B cell (primary cell): Measurements from ENCODE around the gene DPH6.

Source experiments
- CTCF ChIP-seq: fragments of 200-600 bp; IDR thresholded peaks from one replicate; pipeline ENCODE4 v1.8.0; 2022; ENCODE audit warnings: antibody characterized with exemption, mild to moderate bottlenecking
- EZH2 ChIP-seq: IDR thresholded peaks from 2 replicates; pipeline ENCODE4 v1.6.1; 2012; ENCODE audit warnings: borderline replicate concordance, low read depth, mild to moderate bottlenecking, moderate library complexity, low read length; ENCODE audit not compliant: insufficient read depth, poor library complexity, severe bottlenecking

DNA sequence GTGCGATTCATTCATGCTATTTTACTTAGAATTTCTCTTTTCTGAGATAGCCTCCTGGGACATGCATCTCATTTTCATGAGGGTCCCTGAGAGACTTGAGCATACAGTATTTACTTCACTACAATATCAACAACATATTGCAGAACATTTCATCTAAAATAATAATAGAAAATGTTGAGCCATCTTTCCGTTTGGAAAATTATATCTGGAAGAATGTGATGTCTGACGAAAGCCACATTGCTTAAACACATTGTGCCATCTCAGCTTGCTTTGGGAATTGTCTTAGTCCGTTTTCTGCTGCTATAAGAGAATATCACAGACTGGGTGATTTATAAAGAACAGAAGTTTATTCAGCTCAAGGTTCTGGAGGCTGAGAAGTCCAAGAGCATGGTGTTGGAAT lies 55.5 kb downstream of the DPH6 start:
- TF ChIP-seq CTCF: no peak
- TF ChIP-seq EZH2: no peak
